Ishikawa (cell line): Measurements from ENCODE around the gene YIF1A.

ENCODE experiments used
- CEBPB ChIP-seq: IDR thresholded peaks from 2 replicates; pipeline ENCODE4 v1.6.1; 2012
- CREB1 ChIP-seq: IDR thresholded peaks from 2 replicates; pipeline ENCODE4 v1.6.1; 2012; ENCODE audit warnings: low read depth
- EGR1 ChIP-seq: IDR thresholded peaks from 2 replicates; pipeline ENCODE4 v1.6.1; 2012
- EP300 ChIP-seq: IDR thresholded peaks from 2 replicates; pipeline ENCODE4 v1.6.1; 2012; ENCODE audit warnings: borderline replicate concordance
- FOXM1 ChIP-seq: IDR thresholded peaks from 2 replicates; pipeline ENCODE4 v1.6.1; 2012; ENCODE audit warnings: low read depth, borderline replicate concordance
- NFIC ChIP-seq: IDR thresholded peaks from 2 replicates; pipeline ENCODE4 v1.6.1; 2012
- RAD21 ChIP-seq: IDR thresholded peaks from 2 replicates; pipeline ENCODE4 v1.6.1; 2012; ENCODE audit warnings: low read depth
- TAF1 ChIP-seq: IDR thresholded peaks from 2 replicates; pipeline ENCODE4 v1.6.1; 2012; ENCODE audit warnings: low read depth, mild to moderate bottlenecking
- TCF12 ChIP-seq: IDR thresholded peaks from 2 replicates; pipeline ENCODE4 v1.6.1; 2012; ENCODE audit warnings: low read depth
- TEAD4 ChIP-seq: IDR thresholded peaks from 2 replicates; pipeline ENCODE4 v1.6.1; 2012
- YY1 ChIP-seq: IDR thresholded peaks from 2 replicates; pipeline ENCODE4 v1.6.1; 2012; ENCODE audit warnings: low read depth
- ZBTB7A ChIP-seq: IDR thresholded peaks from 2 replicates; pipeline ENCODE4 v1.6.1; 2012; ENCODE audit warnings: low read depth
- TF ChIP-seq, protein P1 (sequence below): IDR thresholded peaks from 2 replicates; pipeline ENCODE4 v1.6.1; 2012; ENCODE audit warnings: low read depth, mild to moderate bottlenecking
- TF ChIP-seq, protein P2 (sequence below): IDR thresholded peaks from 2 replicates; pipeline ENCODE4 v1.6.1; 2012
- TF ChIP-seq, protein P3 (sequence below): IDR thresholded peaks from 2 replicates; pipeline ENCODE4 v1.6.1; 2012

YIF1A gene

DNA sequence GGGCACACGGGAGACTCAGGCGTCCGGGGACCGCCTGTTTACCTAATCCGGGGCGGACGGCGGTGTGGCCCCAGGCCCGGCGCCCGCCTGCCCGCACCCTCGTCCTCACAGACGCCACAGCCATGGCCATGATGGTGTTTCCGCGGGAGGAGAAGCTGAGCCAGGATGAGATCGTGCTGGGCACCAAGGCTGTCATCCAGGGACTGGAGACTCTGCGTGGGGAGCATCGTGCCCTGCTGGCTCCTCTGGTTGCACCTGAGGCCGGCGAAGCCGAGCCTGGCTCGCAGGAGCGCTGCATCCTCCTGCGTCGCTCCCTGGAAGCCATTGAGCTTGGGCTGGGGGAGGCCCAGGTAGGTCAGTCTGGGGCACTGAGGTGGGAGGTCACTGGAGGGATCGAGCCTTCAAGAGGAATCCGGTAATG, 30.5 kb downstream of the YIF1A start:
- TF ChIP-seq NFIC = no peak
- no peak for TF ChIP-seq EP300
- no peak for TF ChIP-seq RAD21
- no peak for TF ChIP-seq TEAD4
- TF ChIP-seq, protein P1, sequence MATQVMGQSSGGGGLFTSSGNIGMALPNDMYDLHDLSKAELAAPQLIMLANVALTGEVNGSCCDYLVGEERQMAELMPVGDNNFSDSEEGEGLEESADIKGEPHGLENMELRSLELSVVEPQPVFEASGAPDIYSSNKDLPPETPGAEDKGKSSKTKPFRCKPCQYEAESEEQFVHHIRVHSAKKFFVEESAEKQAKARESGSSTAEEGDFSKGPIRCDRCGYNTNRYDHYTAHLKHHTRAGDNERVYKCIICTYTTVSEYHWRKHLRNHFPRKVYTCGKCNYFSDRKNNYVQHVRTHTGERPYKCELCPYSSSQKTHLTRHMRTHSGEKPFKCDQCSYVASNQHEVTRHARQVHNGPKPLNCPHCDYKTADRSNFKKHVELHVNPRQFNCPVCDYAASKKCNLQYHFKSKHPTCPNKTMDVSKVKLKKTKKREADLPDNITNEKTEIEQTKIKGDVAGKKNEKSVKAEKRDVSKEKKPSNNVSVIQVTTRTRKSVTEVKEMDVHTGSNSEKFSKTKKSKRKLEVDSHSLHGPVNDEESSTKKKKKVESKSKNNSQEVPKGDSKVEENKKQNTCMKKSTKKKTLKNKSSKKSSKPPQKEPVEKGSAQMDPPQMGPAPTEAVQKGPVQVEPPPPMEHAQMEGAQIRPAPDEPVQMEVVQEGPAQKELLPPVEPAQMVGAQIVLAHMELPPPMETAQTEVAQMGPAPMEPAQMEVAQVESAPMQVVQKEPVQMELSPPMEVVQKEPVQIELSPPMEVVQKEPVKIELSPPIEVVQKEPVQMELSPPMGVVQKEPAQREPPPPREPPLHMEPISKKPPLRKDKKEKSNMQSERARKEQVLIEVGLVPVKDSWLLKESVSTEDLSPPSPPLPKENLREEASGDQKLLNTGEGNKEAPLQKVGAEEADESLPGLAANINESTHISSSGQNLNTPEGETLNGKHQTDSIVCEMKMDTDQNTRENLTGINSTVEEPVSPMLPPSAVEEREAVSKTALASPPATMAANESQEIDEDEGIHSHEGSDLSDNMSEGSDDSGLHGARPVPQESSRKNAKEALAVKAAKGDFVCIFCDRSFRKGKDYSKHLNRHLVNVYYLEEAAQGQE = no peak
- TF ChIP-seq FOXM1 = no peak
- TF ChIP-seq, protein P2, sequence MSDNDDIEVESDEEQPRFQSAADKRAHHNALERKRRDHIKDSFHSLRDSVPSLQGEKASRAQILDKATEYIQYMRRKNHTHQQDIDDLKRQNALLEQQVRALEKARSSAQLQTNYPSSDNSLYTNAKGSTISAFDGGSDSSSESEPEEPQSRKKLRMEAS = no peak; the same call in 1 of the 2 replicates
- no peak for TF ChIP-seq TAF1
- no peak for TF ChIP-seq CREB1
- TF ChIP-seq YY1 = no peak
- no peak for TF ChIP-seq EGR1
- TF ChIP-seq, protein P3, sequence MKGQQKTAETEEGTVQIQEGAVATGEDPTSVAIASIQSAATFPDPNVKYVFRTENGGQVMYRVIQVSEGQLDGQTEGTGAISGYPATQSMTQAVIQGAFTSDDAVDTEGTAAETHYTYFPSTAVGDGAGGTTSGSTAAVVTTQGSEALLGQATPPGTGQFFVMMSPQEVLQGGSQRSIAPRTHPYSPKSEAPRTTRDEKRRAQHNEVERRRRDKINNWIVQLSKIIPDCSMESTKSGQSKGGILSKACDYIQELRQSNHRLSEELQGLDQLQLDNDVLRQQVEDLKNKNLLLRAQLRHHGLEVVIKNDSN = no peak
- no peak for TF ChIP-seq ZBTB7A
- TF ChIP-seq TCF12 = no peak
- no peak for TF ChIP-seq CEBPB

DNA sequence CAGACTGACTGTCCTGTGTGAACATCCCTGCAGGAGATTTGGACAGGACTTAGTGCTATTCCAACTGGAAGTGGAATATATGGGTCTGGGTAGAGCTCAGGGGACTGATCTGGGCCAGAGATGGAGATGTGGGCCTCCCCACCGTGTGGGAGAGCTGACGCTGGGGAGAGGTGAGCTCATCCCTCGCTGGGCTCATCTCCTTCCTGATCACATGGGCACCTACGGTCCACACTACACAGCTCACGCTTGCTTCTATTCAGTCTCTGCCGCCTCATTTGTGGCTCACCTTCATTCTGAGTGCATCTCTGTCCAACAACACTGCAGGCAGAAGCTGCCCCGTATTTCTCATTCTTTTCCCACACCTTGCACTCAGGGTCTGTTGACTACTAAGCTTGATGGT, 37.1 kb downstream of the YIF1A start:
- no peak for TF ChIP-seq RAD21
- no peak for TF ChIP-seq ZBTB7A
- TF ChIP-seq NFIC = no peak
- no peak for TF ChIP-seq CEBPB
- TF ChIP-seq, protein P1 = no peak
- TF ChIP-seq EP300 = no peak
- TF ChIP-seq, protein P3 = no peak
- TF ChIP-seq CREB1 = no peak

DNA sequence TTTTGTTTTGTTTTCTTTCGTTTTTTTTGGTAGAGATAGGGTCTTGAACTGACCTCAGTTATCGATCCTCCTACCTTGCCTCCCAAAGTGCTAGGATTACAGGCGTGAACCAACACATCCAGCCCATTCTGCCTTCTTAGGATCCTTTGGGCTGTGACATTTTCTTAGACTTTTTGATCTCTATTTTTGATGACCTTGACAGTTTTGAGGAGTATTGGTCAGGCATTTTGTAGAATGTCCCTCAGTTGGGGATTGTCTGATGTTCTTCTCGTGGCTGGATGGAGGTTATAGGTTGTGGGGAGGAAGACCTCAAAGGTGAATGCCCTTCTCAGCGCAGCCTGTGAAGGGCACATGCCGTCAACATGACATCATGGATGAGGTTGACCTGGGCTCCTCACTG, 40.0 kb downstream of the YIF1A start:
- no peak for TF ChIP-seq EGR1
- TF ChIP-seq EP300 = no peak
- TF ChIP-seq TCF12 = no peak
- TF ChIP-seq, protein P2 = no peak
- no peak for TF ChIP-seq TEAD4
- TF ChIP-seq ZBTB7A = no peak
- TF ChIP-seq, protein P1 = no peak
- no peak for TF ChIP-seq TAF1
- TF ChIP-seq FOXM1 = no peak
- no peak for TF ChIP-seq NFIC
- TF ChIP-seq RAD21 = no peak

DNA sequence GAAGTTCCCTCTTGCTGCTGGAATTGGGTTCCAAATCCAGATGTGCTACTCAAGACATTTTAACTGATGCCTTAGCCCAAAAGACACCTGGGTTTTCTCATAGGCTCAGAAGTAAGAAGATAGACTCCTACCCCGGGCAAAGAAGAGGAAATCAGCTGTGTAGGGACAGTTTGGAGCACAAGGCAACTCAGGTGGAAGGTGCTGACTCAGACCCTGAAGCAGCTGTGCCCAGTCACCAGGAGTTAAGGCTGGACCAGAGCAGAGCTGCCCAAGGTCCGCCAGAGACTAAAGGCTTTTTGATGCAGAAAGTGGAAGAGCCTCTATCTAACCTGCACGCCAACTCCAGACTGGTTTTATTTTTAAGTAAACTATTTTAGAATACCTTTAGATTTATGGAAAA, 41.1 kb downstream of the YIF1A start:
- TF ChIP-seq CEBPB (no peak), FOXM1 (no peak), YY1 (no peak), EGR1 (no peak), TEAD4 (no peak), TAF1 (no peak), NFIC (no peak), RAD21 (no peak), EP300 (no peak)
- TF ChIP-seq, protein P1 = no peak
- TF ChIP-seq, protein P2 = no peak
- TF ChIP-seq, protein P3 = no peak
